Posterior cingulate gyrus (tissue), 11 donors: ENCODE measurements around the gene MYO5B.
"Not testable (repeated sequence)": the region's sequence is repeated elsewhere in the genome, so short reads cannot be mapped to it uniquely, and the experiment has no call there.

Experiments used
- DNase-seq, 10 donors: peaks; one replicate each; pipeline versions ENCODE4 v3.0.0 to v3.0.0-alpha.2; 2020 to 2021; ENCODE audit warnings: mixed read lengths in 3 of 10
- intact Hi-C: fragments of 100-400 bp; cut with DNase I; formaldehyde crosslinking; loops from one replicate; pipeline ENCODE4 v1.15.1; 2023

MYO5B gene

GRCh38 chr18:49846718-49847470, 348.1 kb downstream of the MYO5B start:
- no peak for DNase-seq
- intact Hi-C loops: no loop called here

- DNase-seq: no peak
- intact Hi-C loops: no loop called here
These were observed 348.6 kb downstream of the MYO5B start for GRCh38 chr18:49846361-49846662.

DNA sequence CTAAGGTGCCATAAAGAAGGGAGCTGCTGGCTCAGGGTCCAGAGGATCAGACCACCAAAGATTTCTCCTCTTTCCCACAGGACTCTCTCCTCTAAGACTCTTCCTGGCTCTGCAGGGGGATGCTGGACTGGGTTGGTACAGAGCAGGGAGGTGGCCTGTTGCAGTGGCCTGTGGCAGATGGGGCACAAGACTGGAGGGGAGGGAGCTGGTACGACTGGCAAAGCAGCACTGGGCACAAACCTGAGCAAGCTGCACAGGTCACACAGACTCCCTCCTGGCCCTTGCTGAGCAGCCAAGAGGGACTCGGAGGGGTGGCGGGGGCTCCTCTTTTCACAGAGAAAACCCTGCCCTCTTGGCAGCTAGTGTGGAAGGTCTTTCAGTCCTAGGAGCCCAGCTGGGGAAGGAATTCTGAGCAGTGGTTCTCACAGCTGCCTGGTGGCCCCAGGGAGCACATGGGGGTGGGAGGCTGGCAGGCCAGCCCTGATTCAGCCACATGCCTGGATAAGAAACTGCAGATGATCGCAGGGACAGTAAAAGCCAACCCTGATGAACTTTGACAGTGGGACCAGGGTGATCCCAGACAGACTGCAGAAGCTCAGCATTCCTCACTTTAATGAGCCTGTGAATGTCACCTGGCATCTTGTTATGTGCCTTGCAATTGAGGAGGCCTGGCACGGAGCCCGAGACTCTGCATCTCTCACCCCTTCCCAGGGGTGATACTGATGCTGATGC, 349.2 kb downstream of the MYO5B start:
- intact Hi-C loops: no loop called here
- DNase-seq: peak in 1 of 10 donors; percentile 73

DNA sequence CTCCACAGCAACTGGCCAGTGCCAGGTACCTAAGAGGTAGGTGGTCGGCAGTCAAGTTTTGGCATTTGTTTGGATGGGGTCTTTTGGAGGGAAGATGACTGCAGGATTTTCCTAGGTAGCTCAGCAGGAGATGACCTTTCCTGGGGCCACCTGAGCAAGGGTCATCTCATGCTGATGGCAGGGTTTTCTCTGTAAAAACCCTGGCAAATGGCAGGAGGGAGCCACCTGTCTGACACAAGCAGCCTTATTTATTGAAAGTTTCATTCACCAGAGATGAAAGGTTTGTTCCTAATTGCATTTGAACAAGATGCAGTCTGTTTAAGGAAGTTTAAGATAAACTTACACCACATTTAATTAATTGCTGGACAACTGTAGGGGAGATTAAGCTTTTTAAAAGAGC, 350.0 kb downstream of the MYO5B start:
- DNase-seq: no peak
- intact Hi-C loops: no loop called here

- intact Hi-C loops: no loop called here
- peak in 1 of 10 donors; percentile 79 for DNase-seq
These were observed 350.9 kb downstream of the MYO5B start for GRCh38 chr18:49843778-49844625.

DNA sequence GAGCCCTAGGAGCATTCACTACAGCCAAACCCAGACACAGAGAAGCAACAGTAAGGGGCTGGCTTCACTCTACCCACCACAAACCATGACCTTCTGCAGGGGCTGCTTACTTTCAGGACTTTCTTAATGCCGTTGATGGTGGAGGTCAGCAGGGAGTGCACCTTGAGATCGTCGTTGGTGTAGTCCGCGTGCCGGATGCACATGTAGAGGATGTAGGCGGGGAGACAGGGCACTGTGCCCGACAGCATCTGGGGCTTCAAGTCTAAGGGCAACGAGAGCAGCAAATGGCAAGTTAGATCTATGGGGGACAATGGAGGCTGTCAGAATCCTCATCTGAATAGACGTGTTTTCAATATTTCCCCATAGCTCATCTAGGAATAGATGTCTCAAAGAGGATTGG, 351.8 kb downstream of the MYO5B start:
- intact Hi-C loops: no loop called here
- DNase-seq: peak in 1 of 10 donors; percentile 66

DNA sequence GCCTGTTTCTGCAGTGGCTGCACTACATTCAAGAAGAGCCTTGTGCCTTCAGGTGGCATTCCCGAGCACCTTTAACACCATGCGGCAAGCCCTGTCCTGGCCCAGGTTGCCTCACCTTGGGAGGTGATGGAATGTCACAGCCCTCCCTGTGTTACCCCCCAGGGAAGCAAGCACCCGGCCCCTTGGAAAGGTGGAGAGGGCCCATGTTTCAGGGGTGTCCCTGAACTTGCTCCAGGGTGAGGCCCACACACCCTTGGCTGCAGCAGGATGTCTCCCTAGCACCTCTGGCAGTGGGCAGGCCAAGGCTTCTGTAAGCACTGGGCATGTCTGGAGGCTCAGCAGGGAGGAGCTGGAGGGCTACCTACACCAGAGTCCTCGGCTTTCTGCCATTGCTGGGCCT, 352.3 kb downstream of the MYO5B start:
- DNase-seq: peak in 1 of 10 donors; percentile 62
- intact Hi-C loops: no loop called here

- DNase-seq: peak in 1 of 10 donors; percentile 37
- intact Hi-C loops: no loop called here
These were observed 353.4 kb downstream of the MYO5B start for GRCh38 chr18:49841236-49842217.

- intact Hi-C loops: no loop called here
- DNase-seq: no peak
These were observed 355.9 kb downstream of the MYO5B start for GRCh38 chr18:49839012-49839411.

DNA sequence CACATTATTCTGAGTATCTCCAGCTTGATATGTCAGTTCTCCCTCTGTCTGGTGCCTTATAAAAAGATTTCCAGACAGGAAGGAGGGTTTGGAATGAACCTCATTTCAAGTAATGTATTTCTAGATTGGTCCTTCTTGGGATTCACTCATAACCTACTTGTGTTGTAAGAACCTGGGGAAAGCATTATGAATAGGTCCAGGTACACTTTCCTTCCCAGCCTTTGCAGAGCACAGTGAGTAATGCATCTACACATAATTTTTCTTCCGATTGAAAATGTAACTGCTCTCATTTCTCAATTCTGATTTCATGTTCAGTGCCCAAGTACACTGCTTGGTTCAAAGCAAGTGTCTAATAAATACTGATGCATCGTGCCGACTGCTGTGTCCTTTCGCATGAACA, 356.6 kb downstream of the MYO5B start:
- intact Hi-C loops: no loop called here
- no peak for DNase-seq

GRCh38 chr18:49837889-49838288, 357.1 kb downstream of the MYO5B start:
- intact Hi-C loops: no loop called here
- DNase-seq: no peak

GRCh38 chr18:49837316-49837835, 357.6 kb downstream of the MYO5B start:
- intact Hi-C loops, DNase-seq: not testable (repeated sequence)

DNA sequence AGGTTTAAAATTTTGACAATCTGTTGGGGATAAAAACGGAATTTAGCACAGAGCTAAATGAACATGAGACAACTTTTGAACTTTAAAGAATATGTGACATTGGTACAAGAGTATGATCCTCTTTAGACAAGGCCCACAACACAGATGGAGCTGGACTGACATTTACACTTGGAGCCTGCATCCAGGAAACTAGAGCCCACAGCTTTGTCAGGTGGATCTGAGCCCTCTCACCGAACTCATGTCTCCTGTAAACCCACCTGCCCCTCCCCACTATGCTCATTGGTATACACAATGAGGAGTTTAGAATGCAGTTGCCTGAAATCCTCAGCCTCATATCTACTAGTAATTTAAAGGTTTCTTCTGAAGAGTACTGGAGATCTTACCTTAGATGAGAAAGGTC, 359.5 kb downstream of the MYO5B start:
- no peak for DNase-seq
- intact Hi-C loops: no loop called here

GRCh38 chr18:49834258-49834657, 360.7 kb downstream of the MYO5B start:
- no peak for DNase-seq
- intact Hi-C loops: no loop called here

DNA sequence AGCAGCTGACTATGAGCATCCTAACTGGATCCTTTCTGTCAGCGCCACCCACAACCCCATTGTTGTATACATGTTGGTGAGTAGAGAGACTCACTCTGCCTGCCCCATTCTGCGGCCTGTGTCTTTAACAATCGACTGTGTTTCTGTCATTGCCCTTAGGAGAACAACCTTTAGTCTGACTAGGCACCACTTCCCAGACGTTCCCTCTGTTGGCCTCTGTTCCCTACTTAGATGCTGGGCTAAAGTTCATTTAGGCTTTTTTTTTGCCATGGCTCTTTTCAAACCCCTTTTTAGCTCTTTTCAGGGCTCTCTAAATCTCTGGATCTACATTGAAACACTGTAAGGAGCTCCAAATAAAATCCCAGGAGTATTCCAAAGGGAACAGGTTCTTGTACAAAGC, 361.1 kb downstream of the MYO5B start:
- no peak for DNase-seq
- intact Hi-C loops: no loop called here

DNA sequence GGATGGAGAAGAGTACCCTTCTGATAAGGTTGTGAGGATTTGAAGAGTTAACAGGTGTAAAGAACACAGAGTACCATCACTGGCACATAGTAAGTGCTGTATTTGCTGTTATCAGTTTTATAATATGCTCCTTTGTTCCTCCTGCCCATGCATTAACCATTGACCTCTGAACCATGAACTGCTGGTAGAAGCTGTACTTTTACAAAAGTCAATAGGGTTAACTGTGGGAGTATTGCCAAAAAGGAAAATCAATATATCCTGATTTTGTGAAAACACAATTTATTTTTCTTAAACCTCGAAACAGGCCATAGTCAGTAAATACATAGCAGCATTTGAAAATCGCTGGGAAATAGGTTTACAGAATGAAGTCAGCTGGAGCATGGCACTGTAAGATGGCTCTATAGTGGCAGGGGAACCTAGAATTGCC, 362.7 kb downstream of the MYO5B start:
- no peak for DNase-seq
- intact Hi-C loops: no loop called here

DNA sequence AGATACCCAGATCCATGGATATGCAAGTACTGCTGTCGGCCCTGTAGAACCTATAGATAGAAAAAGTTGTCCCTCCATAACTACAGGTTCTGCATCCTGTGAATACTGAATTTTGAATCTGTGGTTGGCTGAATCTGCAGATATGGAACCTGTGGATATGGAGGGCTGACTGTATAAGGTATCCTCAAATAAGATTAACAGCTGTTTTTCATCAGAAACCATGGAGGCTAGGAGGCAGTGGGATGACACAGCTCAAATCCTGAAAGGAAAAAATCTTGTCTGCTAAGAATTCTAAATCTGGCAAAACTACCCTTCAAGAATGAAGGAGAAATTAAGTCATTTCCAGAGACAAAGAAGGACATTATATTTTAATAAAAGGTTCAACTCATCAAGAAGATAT, 367.0 kb downstream of the MYO5B start:
- DNase-seq: no peak
- intact Hi-C loops: no loop called here

DNA sequence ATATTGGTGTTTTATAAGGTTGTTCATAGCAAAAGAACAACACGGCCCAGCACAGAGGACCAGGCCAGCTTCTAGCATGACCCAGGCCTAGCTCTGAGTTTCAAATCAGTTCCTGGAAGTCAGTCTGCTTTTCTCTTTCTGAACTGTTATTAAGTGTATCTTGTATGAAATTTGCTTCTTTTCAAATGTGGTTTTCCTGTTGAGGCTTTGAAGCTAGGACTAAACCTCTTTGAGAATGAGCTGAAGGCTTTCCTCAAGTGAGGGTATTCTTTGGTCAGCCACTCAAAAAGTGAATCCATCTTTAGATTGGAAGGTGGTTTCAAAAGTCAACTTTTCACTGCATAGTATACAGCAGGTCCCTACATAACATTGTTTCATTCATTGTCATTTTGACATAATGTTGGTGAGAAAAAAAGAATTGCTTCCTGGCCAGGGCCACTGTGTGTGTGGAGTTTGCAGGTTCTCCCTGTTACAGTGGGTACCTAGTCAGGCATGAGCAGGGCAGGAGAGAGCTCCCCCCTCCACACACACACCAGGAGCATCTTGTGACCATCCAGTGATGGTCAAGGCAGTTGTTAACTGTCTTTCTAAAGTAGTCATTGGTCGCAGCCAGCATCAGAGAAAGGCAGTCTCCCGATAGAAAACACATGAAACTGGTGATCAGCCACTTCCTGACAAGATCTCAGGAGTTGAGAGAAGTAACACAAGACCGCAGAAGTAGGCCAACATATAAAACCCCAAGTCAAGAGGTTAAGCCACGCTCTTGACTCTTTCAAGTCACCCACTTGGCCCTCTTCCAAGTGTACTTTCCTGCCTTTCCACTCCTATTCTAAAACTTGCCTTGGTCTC, 374.9 kb downstream of the MYO5B start:
- intact Hi-C loops: no loop called here
- no peak for DNase-seq

DNA sequence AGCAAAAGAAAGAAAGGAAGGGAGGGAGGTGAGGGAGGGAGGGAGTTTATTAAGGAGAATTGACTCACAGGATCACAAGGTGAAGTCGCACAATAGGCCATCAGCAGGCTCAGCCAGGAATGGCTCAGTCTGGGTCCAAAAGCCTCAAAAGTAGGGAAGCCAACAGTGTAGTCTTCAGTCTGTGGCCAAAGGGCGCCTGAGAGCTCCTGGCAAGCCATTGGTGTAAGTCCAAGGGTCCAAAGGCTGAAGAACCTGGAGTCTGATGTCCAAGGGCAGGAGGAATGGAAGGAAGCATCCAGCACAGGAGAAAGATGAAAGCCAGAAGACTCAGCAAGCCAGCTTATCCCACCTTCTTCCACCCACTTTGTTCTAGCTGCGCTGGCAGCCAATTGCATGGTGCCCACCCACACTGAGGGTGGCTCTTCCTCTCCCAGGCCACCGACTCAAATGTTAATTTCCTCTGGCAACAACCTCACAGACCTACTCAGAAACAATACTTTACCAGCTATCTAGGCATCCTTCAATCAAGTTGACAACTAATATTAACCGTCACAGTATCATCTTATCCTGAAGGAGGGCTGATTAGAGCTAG, 375.8 kb downstream of the MYO5B start:
- intact Hi-C loops: no loop called here
- DNase-seq: no peak
